Femur (tissue), 1 donor: ENCODE results near the gene AGXT.
"Not testable (repeated sequence)": the region's sequence is repeated elsewhere in the genome, so short reads cannot be mapped to it uniquely, and the experiment has no call there.

Source experiments
- DNase-seq: peaks from one replicate; pipeline ENCODE4 v3.0.0-alpha.2; 2017

AGXT gene

DNA sequence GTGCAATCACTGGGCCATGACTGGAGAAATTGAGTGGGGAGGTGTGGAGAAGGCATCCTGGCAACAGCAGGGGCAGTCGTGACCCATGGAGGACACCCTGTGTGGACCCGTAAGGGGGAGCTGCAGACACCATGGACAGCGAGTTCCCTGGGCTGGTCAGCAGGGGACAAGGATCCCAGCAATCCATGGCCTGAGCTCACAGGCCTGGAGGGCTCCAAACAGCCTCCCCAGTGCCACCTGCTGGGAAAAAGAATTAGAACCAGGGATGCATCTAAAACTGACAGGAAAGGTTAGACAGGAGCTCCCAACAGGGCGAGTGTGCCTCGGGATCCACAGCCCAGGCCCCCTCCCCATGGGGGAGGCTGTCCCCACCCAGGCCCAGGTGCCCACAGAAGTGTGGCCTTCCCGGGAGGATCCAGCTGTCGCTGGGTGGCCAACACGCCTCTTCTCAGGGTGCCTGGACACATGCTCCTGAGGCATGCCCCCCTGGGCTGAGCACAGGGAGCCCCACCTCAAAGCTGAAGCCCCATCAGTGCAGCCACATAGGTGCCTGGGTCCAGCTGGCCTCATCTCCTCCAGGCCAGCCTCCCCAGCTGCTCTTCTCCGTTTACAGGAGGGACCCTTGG is 28.1 kb upstream of the AGXT start:
- DNase-seq = peak; percentile 79

DNA sequence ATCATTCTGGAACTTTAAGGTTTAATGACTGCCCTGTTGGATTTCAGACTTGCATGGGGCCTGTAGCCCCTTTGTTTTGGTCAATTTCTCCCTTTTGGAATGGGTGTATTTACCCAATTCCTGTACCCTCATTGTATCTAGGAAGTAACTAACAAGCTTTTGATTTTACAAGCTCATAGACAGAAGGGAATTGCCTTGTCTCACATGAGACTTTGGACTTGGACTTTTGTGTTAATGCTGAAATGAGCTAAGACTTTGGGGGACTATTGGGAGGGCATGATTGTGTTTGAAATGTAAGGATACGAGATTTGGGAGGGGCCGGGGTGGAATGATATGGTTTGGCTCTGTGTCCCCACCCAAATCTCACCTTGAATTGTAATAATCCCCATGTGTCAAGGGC is 22.3 kb upstream of the AGXT start:
- not testable (repeated sequence) for DNase-seq

DNA sequence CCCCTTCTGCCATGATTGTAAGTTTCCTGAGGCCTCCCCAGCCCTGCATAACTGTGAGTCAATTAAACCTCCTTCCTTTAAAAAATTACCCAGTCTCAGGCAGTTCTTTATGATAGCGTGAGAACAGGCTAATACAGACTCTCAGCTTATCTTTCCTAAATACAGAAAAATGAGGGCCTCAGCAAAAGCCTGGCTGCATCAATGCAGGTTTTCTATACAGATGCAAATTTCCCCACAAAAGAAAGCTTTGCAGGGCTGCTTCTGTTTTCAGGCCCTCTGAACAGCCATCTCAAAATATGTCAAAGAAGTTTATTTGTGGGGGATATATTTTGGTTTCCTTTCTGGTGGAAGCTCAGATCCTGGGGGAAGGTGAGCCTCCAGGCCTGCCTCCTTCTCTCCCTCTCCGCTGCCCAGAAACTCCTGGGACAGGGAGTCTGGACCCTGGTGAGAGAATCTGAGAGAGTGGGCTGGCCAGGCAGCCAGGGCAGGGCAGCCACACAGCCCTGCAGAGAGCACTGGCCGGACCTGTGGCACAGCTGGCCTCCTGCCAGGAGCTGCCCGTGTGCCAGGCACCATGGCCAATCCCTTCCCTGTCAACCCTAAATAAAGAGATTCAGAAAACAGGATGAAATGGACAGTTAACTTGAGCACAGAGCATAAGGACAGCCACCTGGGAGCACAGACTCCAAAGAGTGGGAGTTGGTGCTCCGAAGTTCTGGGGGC is 21.6 kb upstream of the AGXT start:
- no peak for DNase-seq

DNA sequence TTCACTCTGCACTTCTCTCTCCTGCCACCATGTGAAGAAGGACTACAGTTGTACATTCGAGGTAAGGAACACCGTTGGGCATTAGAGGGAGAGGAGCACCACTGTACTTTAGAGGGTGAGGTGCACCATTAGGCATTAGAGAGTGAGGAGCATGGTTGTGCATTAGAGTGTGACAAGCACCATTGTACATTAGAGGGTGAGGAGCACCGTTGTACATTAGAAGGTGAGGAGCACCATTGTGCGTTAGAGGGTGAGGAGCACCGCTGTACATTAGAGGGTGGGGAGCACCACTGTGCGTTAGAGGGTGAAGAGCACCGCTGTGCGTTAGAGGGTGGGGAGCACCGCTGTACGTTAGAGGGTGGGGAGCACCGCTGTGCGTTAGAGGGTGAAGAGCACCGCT is 20.8 kb upstream of the AGXT start:
- no peak for DNase-seq

DNA sequence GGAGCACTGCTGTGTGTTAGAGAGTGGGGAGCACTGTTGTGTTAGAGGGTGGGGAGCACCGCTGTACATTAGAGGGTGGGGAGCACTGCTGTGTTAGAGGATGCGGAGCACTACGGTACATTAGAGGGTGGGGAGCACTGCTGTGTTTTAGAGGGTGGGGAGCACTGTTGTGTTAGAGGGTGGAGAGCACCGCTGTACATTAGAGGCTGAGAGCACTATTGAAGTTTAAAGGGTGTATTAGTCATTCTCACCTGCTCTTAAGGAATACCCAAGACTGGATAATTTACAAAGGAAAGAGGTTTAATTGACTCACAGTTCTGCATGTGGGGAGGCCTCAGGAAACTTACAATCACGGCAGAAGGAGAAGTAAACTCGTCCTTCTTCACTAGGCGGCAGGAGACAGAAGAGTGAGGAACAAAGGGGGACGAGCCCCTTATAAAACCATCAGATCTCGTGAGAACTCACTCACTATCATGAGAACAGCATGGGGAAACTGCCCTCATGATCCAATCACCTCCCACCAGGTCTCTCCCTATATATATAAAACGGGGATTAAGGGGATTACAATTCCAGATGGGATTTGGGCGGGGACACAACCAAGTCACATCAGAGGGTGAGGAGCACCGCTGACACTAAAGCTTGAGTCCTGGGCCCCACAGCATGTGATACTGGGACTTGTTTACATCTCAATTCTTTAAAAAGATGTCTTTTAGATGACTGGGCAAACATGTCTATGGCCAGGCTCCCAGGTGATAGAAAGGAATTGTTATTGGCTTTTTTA is 19.5 kb upstream of the AGXT start:
- DNase-seq = no peak

DNA sequence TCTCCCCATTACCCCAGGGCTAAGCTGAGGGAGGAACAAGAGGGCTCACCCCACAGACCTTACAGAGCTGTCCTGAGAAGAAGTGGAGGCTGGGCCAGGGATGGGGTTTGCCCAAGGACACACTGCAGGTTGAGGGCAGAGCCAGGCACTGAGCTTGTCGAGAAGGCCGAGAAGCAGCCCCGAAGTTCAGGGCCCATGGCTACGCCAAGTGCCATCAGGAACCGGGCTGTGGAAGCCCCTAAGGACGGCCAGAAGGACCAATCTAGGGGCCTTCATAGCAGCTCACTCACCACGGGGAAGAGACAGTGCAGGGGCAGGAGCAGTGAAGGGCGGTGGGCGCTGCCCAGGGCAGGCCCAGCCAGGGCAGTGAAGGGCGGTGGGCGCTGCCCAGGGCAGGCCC is 18.6 kb upstream of the AGXT start:
- no peak for DNase-seq

DNA sequence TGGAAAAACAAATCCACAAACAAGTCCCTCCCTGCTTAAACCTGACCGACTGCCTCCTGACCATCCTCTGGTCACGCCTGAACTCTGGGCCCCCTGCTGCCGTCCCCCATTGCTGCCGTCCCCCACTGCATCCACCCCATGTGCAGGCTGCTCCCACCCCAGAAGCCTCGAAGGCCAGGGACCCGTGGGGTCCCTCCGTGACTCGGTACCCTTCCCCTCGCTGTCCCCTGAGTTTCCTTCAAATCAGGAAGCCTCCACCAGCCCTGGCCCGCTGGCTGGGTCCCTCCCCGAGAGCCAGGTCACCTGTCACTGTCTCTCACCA is 17.9 kb upstream of the AGXT start:
- no peak for DNase-seq

DNA sequence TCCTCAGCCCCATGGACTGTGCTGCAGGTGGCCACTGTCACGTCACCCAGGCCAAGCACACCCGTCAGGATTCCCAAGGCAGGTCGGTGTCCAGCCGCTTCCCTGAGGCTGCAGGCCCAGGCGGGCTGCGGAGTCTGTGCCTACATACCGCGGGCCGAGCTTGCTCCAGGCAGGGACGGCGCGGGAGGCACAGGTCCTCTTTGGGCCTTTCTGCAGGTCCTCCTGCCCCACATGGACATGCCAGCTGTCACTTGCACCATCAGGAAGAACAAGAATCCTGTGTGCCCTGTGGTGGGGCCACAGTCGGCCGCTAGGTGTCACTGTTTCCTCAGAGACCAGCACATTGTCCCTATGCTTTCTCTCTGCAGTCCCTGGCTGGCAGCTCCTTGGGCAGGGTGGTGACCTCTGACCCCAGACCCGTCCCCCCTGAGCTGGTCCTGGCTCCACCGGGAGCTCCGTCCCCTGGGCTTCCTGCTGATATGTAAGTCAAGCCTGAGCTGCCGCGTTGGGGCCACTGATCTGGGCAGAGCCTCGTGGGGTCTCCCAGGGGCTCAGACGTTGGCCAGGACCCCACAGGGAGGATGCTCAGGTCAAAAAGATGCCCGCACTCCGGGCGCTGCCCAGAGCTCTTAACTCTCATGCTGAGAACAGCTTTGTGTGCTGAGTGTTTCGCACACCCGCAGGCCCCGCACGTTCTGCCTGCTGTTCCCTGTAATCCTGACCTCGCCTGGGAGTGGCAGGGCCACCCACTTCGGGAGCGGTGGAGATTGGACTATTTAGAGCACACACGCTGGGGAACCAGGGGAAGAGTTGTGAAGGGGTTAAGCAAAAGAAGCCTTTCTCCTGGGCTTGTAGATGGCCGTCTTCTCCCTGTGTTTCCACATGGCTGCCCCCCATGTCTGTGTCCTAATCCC is 17.3 kb upstream of the AGXT start:
- peak; percentile 89 for DNase-seq

DNA sequence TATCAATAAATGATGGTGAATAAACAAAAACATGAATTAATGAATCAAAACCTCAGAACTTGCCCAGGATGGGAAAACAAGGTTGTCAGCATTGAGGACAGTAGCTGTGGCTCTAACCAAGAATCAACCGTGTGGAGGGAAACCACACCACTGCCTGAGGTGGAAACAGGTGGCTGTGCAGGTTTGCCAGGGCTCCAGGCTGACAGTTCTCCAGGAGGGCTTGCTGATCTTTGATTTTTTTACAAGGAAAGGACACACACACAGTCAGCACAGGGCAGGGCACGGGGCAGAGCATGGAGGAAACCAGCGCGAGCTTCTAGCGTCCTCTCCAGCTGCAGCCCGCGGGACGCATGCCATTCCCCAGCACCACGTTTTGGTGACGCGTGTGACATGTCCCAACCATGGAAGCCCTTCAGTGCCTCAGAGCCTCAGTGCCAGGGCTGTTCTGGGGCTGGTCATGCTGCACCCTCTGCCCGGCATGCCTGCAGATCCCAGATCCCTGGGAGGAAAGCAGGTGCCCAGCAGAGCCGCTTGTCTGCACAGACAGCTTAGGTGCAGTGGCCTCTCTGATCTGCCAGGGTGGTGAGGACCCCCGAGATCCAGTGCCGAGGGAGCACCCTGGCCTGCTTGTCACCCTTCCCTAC is 15.8 kb upstream of the AGXT start:
- DNase-seq = no peak

DNA sequence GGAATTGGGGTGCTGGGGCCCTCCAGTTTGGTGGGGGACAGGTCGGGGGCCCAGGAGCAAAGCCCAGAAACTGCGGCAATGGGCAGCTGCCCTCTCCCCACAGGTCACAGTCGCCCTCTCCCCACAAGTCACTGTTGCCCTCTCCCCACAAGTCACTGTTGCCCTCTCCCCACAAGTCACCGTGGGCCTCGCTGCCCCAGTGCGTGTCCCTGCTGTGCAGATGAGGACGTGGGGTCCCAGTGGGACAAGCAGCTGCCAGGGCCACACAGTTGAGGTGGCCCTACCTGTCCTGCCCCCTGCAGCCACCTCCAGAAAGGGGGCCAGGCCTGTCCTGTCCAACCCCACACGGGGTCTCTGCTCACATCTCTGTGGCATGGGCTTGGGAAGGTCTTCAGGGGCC is 13.0 kb upstream of the AGXT start:
- no peak for DNase-seq

DNA sequence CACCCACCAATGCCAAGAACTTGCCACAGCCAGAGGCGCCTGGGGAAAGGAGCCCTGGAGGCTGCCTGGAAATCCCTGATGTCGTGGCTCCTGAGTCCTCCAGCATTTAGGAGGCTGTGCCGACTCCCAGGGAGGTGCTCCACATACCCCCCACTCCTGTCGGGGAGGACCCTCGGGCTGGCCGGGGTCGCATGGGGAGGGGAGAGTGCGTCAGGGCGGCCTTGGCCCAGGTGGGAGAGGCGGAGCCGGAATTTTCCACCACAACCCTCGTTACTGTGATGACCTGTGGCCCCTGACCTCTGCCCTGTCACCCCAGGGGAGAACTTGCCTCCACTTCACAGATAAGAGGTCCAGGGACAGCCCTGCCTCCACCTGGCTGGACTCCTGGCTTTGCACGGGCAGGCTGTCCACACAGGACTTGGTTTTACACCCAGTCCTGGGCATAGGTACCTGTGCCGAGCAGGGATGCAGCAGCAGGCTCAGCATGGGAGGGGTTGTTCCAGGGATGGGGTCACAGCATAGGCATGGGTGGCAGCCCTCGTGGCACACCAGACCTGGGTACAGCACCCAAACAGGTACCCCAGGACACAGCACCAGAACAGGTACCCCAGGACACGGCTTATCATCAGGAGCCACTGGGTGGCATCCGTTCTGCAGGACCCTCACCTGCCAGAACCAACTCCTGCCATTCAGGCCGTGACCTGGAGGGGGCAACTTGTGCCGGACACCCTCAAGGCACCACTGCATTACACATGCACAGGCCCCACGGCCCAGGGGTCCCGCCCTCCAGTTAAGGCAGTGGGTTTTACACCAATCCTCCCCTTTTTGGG is 12.3 kb upstream of the AGXT start:
- DNase-seq = no peak

DNA sequence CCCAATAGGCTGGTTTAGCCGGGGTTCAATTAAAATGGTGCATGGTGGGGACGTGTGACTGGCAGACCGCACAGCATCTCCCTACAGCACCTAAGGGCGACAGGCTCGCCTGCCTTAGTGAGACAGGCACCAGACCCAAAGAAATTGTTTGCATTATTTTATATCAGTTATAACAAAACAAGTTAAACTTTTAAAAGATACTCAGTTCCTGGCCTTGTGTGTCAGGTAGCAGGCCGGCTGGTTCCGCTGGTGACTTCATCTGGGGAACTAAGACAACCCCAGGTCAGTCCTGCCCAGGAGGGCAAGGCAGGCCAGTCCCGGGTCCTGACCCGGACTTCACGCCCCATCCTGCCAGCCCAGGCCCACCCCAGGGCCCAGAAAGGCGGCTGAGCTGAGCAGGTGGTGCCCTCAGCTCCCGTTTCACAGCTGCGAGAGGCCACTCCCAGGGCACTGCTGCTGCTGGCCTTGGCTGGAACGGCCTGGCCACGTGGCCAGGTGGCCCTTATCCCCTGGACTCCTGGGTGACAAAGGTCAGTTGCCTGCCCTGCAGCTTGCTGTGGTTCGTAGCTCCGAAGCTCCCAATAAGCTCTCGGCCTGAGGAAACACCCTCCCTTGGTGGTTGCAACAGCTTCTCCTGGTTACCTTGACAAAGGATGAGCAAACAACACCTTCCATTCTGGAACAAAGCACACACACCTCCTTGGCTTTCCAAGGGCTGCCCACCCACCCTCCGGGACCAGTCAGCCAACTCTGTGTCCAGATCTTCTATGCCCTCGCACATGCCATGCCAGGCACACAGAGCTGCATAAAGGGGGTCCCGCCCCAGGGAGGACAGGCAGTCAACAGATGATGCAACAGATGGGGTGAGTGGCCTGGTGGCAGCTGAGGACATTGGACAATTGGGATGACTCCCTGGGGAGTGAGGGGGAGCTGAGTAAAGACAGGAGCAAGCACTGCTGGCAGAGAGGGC is 11.3 kb upstream of the AGXT start:
- no peak for DNase-seq

DNA sequence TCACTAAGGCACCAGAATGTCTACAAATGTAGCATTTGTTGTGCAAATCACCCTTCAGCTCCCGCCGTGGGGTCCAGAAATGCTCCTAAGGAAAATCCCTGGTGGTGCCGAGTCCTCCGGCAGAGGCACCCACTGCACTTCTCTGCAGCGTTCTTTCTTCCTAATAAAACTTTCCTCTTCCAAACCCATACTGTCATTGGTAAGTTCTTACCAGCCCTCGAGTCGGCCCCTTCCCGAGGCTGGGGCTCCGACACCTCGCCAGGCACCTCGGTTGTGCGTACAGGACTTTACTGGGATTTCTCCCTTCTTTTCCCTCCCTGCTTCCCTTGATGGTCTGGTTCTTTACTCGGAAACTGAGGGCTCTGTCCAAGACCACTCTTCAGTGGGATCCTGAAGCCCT is 10.3 kb upstream of the AGXT start:
- DNase-seq = no peak

DNA sequence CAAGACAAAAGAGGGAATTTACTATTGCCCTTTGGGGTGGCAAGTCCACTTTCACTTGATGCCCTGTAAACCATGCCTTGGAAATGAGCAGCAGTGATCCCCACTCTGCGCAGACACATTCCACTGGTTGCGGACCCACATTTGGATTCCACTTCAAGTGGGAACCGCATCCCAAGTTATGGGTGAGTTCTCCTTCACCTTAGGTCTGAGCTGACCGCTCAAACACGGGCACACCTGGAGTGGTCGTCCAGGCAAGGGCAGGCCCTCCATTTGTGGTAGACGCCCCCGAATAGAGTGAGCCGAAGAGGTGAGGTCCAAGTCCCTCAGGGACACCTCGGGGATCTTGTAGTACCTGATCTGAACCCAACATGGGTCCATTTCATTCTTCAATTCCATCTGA is 9.8 kb upstream of the AGXT start:
- no peak for DNase-seq

DNA sequence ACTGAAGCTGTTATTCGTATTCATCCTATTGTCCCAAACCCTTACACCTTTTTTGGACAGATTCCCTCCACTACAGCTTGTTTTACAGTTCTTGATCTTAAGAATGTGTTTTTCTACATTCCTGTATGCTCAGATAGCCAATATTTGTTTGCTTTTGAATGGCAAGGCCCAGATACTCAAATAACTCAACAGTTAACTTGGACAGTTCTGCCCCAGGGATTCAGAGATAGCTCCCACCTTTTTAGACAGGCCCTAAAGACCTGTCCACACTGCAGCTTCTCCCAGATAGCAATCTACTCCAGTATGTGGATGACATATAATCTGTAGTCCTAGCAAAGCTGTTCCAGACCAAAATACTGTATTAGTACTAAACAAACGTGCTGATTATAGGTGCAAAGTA is 7.1 kb upstream of the AGXT start:
- DNase-seq = no peak

DNA sequence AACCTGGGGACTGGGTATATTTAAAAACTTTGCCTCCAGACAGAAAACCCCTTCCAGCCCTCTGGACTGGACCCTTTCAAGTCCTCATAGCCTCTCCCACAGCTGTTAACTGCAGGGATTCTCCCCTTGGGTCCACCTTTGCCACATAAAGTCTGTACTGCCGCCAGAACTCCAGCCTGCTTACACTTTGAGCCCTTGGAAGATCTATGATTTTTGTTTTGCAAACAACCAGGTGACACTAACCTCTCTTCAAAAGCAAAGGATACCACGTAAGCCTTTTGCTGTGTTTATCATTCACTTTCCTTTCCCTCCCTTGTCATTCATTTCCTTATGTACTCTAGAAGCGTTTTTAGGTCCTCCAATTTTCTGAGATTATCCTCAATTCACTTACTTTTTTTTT is 4.1 kb upstream of the AGXT start:
- no peak for DNase-seq

DNA sequence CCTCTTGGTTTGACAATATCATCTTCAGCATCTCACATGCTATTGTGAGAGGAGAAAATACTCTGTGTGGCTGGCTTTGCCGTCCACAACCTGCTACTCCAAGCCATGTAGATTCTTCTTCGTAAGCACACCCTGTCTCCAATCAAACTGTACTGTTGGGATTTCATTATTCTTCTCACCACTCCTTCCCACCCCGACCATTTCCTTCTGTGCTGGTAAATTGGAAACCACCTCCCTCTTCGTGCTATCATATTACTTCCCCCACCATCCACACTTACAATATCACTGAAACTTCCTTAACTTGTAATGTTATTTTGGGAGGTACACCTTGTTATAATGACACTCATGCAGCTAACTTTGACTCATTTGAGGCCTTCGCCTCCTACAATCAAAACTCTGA is 3.2 kb upstream of the AGXT start:
- no peak for DNase-seq

DNA sequence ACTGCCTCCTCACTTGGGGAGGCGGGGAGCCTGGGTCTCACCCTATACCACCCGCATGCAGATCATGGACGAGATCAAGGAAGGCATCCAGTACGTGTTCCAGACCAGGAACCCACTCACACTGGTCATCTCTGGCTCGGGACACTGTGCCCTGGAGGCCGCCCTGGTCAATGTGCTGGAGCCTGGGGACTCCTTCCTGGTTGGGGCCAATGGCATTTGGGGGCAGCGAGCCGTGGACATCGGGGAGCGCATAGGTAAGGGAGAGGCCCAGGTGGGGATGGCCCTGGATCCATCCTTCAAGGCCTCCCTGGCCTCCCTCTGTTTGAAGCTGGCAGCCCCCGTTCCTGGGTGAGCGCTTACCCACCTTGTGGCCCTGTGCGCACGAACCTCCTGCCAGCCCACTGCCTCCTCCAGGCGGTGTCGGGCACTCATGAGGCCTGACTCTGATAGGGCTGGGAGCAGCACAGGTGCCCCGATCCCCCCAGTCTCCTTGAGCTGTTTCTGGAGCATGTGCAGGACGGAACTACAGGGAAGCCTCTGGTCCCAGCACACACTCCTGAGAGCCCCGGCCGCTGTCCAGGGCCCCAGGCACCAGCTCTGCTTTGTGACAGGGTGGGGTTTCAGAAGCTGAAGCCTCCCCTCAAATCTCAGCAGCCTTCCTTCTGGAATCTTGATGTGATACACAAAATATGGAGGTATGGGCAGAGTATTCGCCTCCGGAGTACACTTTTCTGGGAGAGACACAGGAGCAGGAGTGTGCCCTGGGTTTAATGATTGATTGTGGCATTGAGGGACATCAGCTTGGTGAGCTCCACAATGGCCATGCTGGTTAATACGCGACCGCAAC is 708 bp downstream of the AGXT start:
- DNase-seq = no peak
